Measurements from ENCODE around the gene INF2.
"Not testable (repeated sequence)": the region's sequence is repeated elsewhere in the genome, so short reads cannot be mapped to it uniquely, and the experiment has no call there.

INF2 gene

DNA sequence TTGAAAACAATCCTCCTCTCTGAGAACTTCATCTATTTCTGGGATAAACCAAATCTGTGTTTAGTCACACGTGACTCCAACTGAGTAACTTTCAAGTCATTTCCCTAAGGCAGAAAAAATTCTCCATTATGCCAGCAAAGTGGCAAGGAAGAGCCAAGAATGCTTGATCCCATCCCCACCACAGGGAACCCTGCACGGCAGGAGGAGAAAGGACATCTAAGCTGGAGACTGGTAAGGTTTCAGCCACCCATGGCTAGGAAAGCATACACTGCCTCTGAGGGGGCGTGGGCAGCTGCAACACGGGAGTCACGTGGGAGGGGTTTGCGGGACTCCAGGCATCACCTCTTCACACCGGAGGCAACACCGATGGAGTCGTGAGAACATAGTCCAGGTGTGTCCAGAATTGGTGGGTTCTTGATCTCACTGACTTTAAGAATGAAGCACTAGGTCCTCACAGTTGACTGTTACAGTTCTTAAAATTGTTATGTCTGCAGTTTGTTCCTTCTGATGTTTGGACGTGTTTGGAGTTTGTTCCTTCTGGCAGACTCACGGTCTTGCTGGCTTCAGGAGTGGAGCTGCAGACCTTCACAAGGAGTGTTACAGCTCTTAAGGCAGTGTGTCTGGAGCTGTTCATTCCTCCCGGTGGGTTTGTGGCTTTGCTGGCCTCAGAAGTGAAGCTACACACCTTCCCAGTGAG lies 60.8 kb downstream of the INF2 start:
- TF ChIP-seq, protein P1, sequence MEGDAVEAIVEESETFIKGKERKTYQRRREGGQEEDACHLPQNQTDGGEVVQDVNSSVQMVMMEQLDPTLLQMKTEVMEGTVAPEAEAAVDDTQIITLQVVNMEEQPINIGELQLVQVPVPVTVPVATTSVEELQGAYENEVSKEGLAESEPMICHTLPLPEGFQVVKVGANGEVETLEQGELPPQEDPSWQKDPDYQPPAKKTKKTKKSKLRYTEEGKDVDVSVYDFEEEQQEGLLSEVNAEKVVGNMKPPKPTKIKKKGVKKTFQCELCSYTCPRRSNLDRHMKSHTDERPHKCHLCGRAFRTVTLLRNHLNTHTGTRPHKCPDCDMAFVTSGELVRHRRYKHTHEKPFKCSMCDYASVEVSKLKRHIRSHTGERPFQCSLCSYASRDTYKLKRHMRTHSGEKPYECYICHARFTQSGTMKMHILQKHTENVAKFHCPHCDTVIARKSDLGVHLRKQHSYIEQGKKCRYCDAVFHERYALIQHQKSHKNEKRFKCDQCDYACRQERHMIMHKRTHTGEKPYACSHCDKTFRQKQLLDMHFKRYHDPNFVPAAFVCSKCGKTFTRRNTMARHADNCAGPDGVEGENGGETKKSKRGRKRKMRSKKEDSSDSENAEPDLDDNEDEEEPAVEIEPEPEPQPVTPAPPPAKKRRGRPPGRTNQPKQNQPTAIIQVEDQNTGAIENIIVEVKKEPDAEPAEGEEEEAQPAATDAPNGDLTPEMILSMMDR (conservative IDR thresholded peaks at IDR 0.05), result no peak
- H3K27ac ChIP-seq, result peak overlapping the region; percentile 98

DNA sequence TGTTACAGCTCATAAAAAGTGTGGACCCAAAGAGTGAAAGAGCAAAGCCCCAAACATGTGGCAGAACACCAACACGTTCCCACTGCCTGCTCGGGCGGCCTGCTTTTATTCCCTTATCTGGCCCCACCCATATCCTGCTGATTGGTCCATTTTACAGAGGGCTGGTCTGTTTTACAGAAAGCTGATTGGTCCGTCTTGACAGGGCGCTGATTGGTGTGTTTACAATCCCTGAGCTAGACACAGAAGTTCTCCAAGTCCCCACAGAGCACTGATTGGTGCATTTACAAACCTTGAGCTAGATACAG lies 61.3 kb downstream of the INF2 start:
- not testable (repeated sequence) for H3K27ac ChIP-seq

DNA sequence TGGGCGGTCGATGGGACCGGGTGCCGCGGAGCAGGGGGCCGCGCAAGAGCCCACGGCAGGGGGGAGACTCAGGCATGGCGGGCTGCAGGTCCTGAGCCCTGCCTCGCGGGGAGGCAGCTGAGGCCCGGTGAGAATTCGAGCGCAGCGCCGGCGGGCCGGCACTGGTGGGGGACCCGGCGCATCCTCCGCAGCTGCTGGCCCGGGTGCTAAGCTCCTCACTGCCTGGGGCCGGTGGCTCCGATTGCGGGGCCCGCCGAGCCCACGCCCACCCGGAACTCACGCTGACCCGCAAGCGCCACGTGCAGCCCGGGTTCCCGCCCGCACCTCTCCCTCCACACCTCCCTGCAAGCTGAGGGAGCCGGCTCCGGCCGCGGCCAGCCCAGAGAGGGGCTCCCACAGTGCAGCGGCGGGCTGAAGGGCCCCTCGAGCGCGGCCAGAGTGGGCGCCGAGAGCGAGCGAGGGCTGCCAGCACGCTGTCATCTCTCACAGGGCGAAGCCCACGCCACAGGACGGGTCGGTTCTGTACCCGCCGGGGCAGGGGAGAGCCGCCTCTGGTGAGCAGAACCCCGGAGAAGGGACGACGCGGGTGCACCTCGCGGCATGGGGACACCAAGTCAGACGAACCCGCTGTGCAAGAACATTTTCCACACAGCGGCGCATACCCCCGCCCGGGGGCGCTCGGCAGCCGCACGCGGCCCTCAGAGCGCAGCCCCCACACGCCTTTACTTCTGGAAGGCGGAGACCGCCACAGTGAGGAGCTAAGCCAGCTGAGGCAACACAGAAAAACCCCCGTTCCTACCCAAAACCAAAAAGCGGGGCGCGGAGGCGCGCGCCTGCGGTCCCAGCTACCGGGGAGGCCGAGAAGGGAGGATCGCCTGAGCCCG lies 62.4 kb downstream of the INF2 start:
- TF ChIP-seq, protein P1 (conservative IDR thresholded peaks at IDR 0.05), result no peak
- H3K27ac ChIP-seq, result peak overlapping the region; percentile 71

DNA sequence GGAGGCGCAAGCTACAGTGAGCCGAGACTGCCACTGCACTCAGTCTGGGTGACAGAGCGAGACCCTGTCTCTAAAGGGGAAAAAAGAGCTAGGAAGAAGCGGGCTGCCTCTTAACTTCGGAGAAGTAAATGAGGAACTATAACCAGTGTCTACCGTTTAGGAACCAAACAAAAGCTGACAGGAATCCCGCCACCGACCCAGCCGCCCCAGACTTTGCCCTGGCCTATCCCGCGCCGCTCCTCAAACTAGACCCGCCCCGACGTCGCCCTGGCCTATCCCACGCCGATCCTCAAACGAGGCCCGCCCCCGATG lies 63.0 kb downstream of the INF2 start:
- TF ChIP-seq, protein P1 (conservative IDR thresholded peaks at IDR 0.05), result no peak
- H3K27ac ChIP-seq, result peak overlapping the region; percentile 71

DNA sequence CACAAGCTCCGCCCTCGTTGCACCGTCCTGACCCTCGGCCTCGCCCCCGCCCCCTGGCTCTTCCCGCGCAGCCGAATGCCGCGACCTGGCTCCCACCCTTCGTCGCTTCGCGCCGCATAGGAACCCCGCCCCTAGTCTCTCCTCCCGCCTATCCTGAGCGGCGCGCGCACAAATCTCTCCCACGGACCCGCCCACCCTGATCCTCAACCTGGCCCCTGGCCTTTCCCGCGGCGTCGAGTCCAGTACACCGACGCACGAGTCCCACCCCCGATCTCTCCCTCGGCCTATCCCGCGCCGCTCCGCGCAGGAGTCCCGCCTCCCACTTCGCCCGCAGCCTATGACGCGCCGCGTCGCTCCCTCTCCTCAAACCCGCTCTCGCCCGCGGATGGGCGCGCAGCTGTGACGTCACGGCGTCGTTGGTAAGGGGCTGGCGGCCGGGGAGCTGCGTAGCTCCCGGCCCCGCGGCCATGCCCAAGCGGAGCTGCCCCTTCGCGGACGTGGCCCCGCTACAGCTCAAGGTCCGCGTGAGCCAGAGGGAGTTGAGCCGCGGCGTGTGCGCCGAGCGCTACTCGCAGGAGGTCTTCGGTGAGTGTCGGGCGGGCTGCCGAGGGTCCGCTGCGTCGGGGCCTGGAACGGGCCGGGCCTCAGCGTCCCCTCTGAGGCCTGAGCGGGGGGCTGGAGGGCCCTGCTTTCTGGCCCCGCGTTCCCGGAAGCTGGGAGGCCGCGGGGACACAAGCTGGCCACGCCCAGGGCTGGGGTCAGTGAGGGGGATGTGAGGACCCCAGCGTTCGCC lies 63.5 kb downstream of the INF2 start, which contains the start of gene SIVA1:
Gene SIVA1, plus strand, starts transcription at position 413 of the 793 bp plus-strand sequence. Its CDS starts 55 bp downstream, at position 468.
- peak within 1 kb of the TSS; percentile 85 for H3K27ac ChIP-seq
- TF ChIP-seq, protein P1 (conservative IDR thresholded peaks at IDR 0.05), result no peak

DNA sequence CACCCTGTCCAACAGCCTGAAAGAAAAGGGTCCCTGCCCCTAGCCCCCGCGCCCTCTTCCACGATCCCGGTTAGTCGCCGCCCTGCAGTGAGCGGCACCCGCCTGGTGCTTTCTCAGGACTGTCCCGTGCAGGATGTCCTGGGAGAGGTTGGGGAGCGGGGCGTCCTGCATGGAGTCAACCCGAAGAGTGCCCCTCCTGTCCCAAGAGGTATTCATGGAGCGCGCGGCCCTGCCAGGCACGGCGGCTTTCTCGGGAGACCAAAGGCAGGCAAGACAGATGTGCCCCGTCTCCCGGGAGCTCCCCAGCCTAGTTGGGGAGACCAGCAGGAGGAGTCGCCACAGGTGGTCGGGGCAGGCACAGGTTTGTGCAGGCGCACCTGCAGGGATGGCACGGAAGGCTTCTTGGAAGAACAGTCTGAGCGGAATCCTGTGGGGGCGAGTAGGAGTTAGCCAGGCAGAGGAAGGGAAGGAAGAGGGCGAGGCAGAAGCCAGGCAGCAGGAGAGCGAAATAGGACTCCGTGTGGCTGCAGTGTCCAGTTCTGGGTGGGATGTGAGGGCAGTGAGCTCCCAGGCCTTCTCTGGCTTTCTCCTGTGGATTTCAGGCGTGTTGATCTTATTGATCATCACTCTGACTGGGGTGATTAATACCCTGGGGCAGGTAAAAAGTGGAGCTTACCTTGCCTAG lies 64.3 kb downstream of the INF2 start:
- peak overlapping the region; percentile 85 for H3K27ac ChIP-seq

DNA sequence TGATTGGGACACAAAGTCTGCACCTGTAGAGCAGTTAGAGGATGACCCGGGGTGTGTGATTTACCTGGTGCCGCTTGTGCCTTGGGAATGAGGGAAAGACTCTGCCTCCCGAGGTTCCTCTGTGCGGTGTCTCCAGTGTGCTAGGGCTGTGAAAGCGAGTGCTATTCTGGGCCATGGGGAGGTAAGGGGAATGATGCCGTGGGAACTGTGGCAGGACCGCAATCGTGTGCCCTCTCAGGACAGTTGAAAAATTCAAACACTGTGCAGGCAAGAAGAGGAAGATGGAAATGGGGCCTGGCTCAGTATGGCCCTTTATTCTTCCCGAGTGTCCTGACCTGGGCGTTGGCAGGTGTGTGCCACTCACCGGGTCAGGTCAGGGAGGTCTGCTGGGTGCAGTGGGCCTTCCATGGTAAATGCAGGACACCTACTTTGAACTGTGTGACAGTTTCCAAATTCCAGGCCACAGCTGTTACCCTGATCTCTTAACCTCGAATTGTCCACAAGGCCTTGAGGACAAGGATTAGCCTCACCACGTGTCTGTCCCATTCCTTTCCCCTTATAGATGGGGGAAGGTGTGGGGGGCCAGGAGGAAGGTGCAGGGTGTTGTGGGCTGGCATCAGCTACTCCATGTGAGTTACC lies 64.9 kb downstream of the INF2 start:
- H3K27ac ChIP-seq, result peak overlapping the region; percentile 85; the same call in 1 of the 2 replicates

More for the DNA sequence above, 64.3 kb downstream of the INF2 start:
- TF ChIP-seq, protein P1 (conservative IDR thresholded peaks at IDR 0.05), result no peak

More for the DNA sequence above, 64.9 kb downstream of the INF2 start:
- TF ChIP-seq, protein P1 (conservative IDR thresholded peaks at IDR 0.05), result no peak

Data from VCaP (cell line).